HepG2 (cell line): ENCODE measurements around the gene PRR35. TPM values are rescaled to one million over a fixed set of nuclear protein-coding genes. Genes with fewer than 3 reads are reported as not detected.
A peak's percentile ranks its signal among the peaks of the same experiment; 100 is the strongest.

ENCODE experiments used
- ESRRA ChIP-seq: sonication (generic); formaldehyde crosslinking; IDR thresholded peaks from 2 replicates; pipeline ENCODE4 v1.5.1; 2020; ENCODE audit warnings: mild to moderate bottlenecking, low read depth, missing genetic modification reagents
- JUNB ChIP-seq: sonication (generic); formaldehyde crosslinking; IDR thresholded peaks from 2 replicates; pipeline ENCODE4 v1.8.0; 2022; ENCODE audit warnings: missing genetic modification reagents, mild to moderate bottlenecking, borderline replicate concordance
- KAT7 ChIP-seq: IDR thresholded peaks from 2 replicates; pipeline ENCODE4 v1.6.1; 2018; ENCODE audit warnings: borderline replicate concordance, missing compliant biosample characterization
- POLR2AphosphoS5 ChIP-seq: IDR thresholded peaks from 2 replicates; pipeline ENCODE4 v1.6.1; 2012; ENCODE audit warnings: low read depth, low read length
- RFX1 ChIP-seq: fragments of 450-650 bp; IDR thresholded peaks from 2 replicates; pipeline ENCODE4 v1.6.1; 2017
- RFX5 ChIP-seq: IDR thresholded peaks from 2 replicates; pipeline ENCODE4 v1.6.1; 2011; ENCODE audit warnings: low read depth, low read length, improper control_type of control experiment
- TAF1 ChIP-seq: sonication (generic); formaldehyde crosslinking; IDR thresholded peaks from 2 replicates; pipeline ENCODE4 v1.4.0; 2020; ENCODE audit warnings: missing genetic modification reagents
- THAP9 ChIP-seq: sonication (generic); formaldehyde crosslinking; IDR thresholded peaks from 2 replicates; pipeline ENCODE4; 2020; ENCODE audit warnings: missing genetic modification reagents, mild to moderate bottlenecking, borderline replicate concordance
- YEATS4 ChIP-seq: sonication (generic); formaldehyde crosslinking; IDR thresholded peaks from 2 replicates; pipeline ENCODE4 v1.4.0; 2020; ENCODE audit warnings: missing genetic modification reagents, borderline replicate concordance
- ZBTB26 ChIP-seq: IDR thresholded peaks from 2 replicates; pipeline ENCODE4 v1.6.1; 2016; ENCODE audit warnings: missing compliant biosample characterization, missing genetic modification reagents, borderline replicate concordance
- ZNF224 ChIP-seq: sonication (generic); formaldehyde crosslinking; IDR thresholded peaks from 2 replicates; pipeline ENCODE4 v1.5.0; 2020; ENCODE audit warnings: mild to moderate bottlenecking, missing genetic modification reagents
- ZNF563 ChIP-seq: sonication (generic); formaldehyde crosslinking; IDR thresholded peaks from 2 replicates; pipeline ENCODE4 v1.8.0; 2022; ENCODE audit warnings: mild to moderate bottlenecking, moderate library complexity, missing genetic modification reagents
- ZNF605 ChIP-seq: sonication (generic); formaldehyde crosslinking; IDR thresholded peaks from 2 replicates; pipeline ENCODE4 v1.8.0; 2022; ENCODE audit warnings: mild to moderate bottlenecking, missing genetic modification reagents
- ZNF629 ChIP-seq: sonication (generic); formaldehyde crosslinking; conservative IDR thresholded peaks from 2 replicates; pipeline ENCODE4 v1.5.0; 2020; ENCODE audit warnings: missing genetic modification reagents
- ZNF713 ChIP-seq: sonication (generic); formaldehyde crosslinking; IDR thresholded peaks from 2 replicates; pipeline ENCODE4 v1.4.0; 2020; ENCODE audit warnings: mild to moderate bottlenecking, missing genetic modification reagents
- ZSCAN22 ChIP-seq: sonication (generic); formaldehyde crosslinking; IDR thresholded peaks from 2 replicates; pipeline ENCODE4 v1.4.0; 2020; ENCODE audit warnings: mild to moderate bottlenecking, missing genetic modification reagents
- polyA plus RNA-seq, 8 experiments: library from polyadenylated mRNA; depleted of rRNA in 3 of 8; stranded (reverse) in 7 of 8; unstranded in 1 of 8; fragments of >200 nt; fragmentation: Illumina TruSeq in 4 of 8; extraction: Trizol in 4 of 8; gene quantifications; 2 replicates each; pipeline versions ENCODE4 v1.2.1 to v1.2.3, GENCODE V29; 2011 to 2016; ENCODE audit warnings: low read depth in 4 of 8, missing spikeins in 1 of 8, mixed read lengths in 1 of 8; ENCODE audit not compliant: insufficient read depth in 1 of 8
- total RNA-seq, 5 experiments: library from RNA; depleted of rRNA; stranded (reverse); fragments of >200 nt; fragmentation: Illumina TruSeq; extraction: Trizol; gene quantifications; 2 replicates each; pipeline ENCODE4 v1.2.3, GENCODE V29; 2016; ENCODE audit warnings: low read depth in 1 of 5

PRR35 gene
- total and polyA plus RNA-seq, 2 of the 13 experiments (the other 11 are each of a cell fraction or from before 2014, with no cell fraction given), result 0.07 to 0.16 TPM

- TF ChIP-seq ZNF605 (CRISPR knock-in tag), result no peak
- TF ChIP-seq ZNF563 (CRISPR knock-in tag), result no peak
- no peak for TF ChIP-seq ZBTB26 (CRISPR knock-in tag)
- no peak for TF ChIP-seq ZNF713 (CRISPR knock-in tag)
- TF ChIP-seq THAP9 (CRISPR knock-in tag), result no peak
- TF ChIP-seq RFX1, result peak; percentile 35; the same call in 1 of the 2 replicates
- no peak for TF ChIP-seq POLR2AphosphoS5
- no peak for TF ChIP-seq ESRRA (CRISPR knock-in tag)
- TF ChIP-seq KAT7 (CRISPR knock-in tag), result no peak
- TF ChIP-seq JUNB (CRISPR knock-in tag), result no peak
- TF ChIP-seq ZNF629 (CRISPR knock-in tag), result no peak
- peak; percentile 23; the same call in 1 of the 2 replicates for TF ChIP-seq YEATS4 (CRISPR knock-in tag)
- no peak for TF ChIP-seq RFX5
- no peak for TF ChIP-seq ZSCAN22 (CRISPR knock-in tag)
- peak; percentile 46 for TF ChIP-seq TAF1 (CRISPR knock-in tag)
- no peak for TF ChIP-seq ZNF224
- TF ChIP-seq, all 625 proteins: peak for 54
Observed at GRCh38 chr16:569445-570254, 9.5 kb downstream of the PRR35 start, which contains the start of gene PIGQ (continued).
